Occipital lobe (tissue), 2 donors: Measurements from ENCODE around the gene ISG15. TPM values are rescaled to one million over a fixed set of nuclear protein-coding genes. Genes with fewer than 3 reads are reported as not detected.
"Not testable (repeated sequence)": the region's sequence is repeated elsewhere in the genome, so short reads cannot be mapped to it uniquely, and the experiment has no call there.

Experiments
- DNase-seq: peaks from one replicate; lab custom pipeline; 2025; lab: John Stamatoyannopoulos, UW
- total RNA-seq: library from RNA; depleted of rRNA; stranded (reverse); fragments of >200 nt; gene quantifications from one replicate; pipeline ENCODE4 v1.2.3, GENCODE V29; 2014

The ISG15 gene
- total RNA-seq, 1 donor from 2014 or later = 15.0 TPM

GRCh38 chr1:1044455-1045078, 31.3 kb downstream of the ISG15 start:
- no peak for DNase-seq

- no peak for DNase-seq
These were observed 31.8 kb downstream of the ISG15 start for GRCh38 chr1:1045129-1045528.

GRCh38 chr1:1046243-1046642, 32.9 kb downstream of the ISG15 start:
- DNase-seq = no peak

GRCh38 chr1:1046767-1047166, 33.5 kb downstream of the ISG15 start:
- DNase-seq = no peak

GRCh38 chr1:1047407-1047806, 34.1 kb downstream of the ISG15 start:
- no peak for DNase-seq

GRCh38 chr1:1047963-1048362, 34.7 kb downstream of the ISG15 start:
- DNase-seq = no peak

- no peak for DNase-seq
These were observed 35.5 kb downstream of the ISG15 start for GRCh38 chr1:1048765-1049164.

- DNase-seq = no peak
These were observed 36.2 kb downstream of the ISG15 start for GRCh38 chr1:1049318-1050165.

- DNase-seq = no peak
These were observed 37.3 kb downstream of the ISG15 start for GRCh38 chr1:1050577-1051052.

- DNase-seq = no peak
These were observed 38.0 kb downstream of the ISG15 start for GRCh38 chr1:1051127-1051810.

- no peak for DNase-seq
These were observed 38.9 kb downstream of the ISG15 start for GRCh38 chr1:1052003-1052840.

GRCh38 chr1:1053022-1053421, 39.7 kb downstream of the ISG15 start:
- no peak for DNase-seq

- DNase-seq = no peak
These were observed 40.4 kb downstream of the ISG15 start for GRCh38 chr1:1053682-1054081.

- DNase-seq = no peak
These were observed 40.9 kb downstream of the ISG15 start for GRCh38 chr1:1054099-1054700.

- DNase-seq = no peak
These were observed 41.7 kb downstream of the ISG15 start for GRCh38 chr1:1054971-1055370.

GRCh38 chr1:1055841-1056736, 42.8 kb downstream of the ISG15 start:
- DNase-seq = no peak

- DNase-seq = not testable (repeated sequence)
These were observed 44.4 kb downstream of the ISG15 start for GRCh38 chr1:1057769-1058087.

GRCh38 chr1:1058088-1058905, 45.0 kb downstream of the ISG15 start:
- DNase-seq = no peak

- no peak for DNase-seq
These were observed 45.7 kb downstream of the ISG15 start for GRCh38 chr1:1058921-1059493.
